ENCODE measurements around the gene MFAP2. TPM values are rescaled to one million over a fixed set of nuclear protein-coding genes. Genes with fewer than 3 reads are reported as not detected.

The MFAP2 gene
- total and polyA plus RNA-seq, 2 of the 8 experiments (the other 6 are each of a cell fraction or from before 2014, with no cell fraction given): 172 to 326 TPM

GRCh38 chr1:17009706-17010105, 29.3 kb upstream of the MFAP2 start (continued):
- TF ChIP-seq, protein P1, sequence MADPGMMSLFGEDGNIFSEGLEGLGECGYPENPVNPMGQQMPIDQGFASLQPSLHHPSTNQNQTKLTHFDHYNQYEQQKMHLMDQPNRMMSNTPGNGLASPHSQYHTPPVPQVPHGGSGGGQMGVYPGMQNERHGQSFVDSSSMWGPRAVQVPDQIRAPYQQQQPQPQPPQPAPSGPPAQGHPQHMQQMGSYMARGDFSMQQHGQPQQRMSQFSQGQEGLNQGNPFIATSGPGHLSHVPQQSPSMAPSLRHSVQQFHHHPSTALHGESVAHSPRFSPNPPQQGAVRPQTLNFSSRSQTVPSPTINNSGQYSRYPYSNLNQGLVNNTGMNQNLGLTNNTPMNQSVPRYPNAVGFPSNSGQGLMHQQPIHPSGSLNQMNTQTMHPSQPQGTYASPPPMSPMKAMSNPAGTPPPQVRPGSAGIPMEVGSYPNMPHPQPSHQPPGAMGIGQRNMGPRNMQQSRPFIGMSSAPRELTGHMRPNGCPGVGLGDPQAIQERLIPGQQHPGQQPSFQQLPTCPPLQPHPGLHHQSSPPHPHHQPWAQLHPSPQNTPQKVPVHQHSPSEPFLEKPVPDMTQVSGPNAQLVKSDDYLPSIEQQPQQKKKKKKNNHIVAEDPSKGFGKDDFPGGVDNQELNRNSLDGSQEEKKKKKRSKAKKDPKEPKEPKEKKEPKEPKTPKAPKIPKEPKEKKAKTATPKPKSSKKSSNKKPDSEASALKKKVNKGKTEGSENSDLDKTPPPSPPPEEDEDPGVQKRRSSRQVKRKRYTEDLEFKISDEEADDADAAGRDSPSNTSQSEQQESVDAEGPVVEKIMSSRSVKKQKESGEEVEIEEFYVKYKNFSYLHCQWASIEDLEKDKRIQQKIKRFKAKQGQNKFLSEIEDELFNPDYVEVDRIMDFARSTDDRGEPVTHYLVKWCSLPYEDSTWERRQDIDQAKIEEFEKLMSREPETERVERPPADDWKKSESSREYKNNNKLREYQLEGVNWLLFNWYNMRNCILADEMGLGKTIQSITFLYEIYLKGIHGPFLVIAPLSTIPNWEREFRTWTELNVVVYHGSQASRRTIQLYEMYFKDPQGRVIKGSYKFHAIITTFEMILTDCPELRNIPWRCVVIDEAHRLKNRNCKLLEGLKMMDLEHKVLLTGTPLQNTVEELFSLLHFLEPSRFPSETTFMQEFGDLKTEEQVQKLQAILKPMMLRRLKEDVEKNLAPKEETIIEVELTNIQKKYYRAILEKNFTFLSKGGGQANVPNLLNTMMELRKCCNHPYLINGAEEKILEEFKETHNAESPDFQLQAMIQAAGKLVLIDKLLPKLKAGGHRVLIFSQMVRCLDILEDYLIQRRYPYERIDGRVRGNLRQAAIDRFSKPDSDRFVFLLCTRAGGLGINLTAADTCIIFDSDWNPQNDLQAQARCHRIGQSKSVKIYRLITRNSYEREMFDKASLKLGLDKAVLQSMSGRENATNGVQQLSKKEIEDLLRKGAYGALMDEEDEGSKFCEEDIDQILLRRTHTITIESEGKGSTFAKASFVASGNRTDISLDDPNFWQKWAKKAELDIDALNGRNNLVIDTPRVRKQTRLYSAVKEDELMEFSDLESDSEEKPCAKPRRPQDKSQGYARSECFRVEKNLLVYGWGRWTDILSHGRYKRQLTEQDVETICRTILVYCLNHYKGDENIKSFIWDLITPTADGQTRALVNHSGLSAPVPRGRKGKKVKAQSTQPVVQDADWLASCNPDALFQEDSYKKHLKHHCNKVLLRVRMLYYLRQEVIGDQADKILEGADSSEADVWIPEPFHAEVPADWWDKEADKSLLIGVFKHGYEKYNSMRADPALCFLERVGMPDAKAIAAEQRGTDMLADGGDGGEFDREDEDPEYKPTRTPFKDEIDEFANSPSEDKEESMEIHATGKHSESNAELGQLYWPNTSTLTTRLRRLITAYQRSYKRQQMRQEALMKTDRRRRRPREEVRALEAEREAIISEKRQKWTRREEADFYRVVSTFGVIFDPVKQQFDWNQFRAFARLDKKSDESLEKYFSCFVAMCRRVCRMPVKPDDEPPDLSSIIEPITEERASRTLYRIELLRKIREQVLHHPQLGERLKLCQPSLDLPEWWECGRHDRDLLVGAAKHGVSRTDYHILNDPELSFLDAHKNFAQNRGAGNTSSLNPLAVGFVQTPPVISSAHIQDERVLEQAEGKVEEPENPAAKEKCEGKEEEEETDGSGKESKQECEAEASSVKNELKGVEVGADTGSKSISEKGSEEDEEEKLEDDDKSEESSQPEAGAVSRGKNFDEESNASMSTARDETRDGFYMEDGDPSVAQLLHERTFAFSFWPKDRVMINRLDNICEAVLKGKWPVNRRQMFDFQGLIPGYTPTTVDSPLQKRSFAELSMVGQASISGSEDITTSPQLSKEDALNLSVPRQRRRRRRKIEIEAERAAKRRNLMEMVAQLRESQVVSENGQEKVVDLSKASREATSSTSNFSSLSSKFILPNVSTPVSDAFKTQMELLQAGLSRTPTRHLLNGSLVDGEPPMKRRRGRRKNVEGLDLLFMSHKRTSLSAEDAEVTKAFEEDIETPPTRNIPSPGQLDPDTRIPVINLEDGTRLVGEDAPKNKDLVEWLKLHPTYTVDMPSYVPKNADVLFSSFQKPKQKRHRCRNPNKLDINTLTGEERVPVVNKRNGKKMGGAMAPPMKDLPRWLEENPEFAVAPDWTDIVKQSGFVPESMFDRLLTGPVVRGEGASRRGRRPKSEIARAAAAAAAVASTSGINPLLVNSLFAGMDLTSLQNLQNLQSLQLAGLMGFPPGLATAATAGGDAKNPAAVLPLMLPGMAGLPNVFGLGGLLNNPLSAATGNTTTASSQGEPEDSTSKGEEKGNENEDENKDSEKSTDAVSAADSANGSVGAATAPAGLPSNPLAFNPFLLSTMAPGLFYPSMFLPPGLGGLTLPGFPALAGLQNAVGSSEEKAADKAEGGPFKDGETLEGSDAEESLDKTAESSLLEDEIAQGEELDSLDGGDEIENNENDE (IDR thresholded peaks at IDR 0.05; ENCODE audit: insufficient replicate concordance, low read length): no peak
- no peak for TF ChIP-seq CBX8 (IDR thresholded peaks at IDR 0.05; ENCODE audit: borderline replicate concordance, low read depth, low read length)
- no peak for TF ChIP-seq ATF3 (IDR thresholded peaks at IDR 0.05; ENCODE audit: insufficient read depth, low read depth, low read length)
